Activated CD4-positive, CD25-positive, alpha-beta regulatory T cell treated with anti-CD3 and anti-CD28 coated beads, Interleukin-2, amount 50 U/mL, for 72 hours (primary cell): ENCODE measurements around the gene UPF1.

Experiments used
- DNase-seq: peaks from one replicate; pipeline ENCODE4 v3.0.0; 2021

UPF1 gene

GRCh38 chr19:18840288-18841267, 8.8 kb downstream of the UPF1 start:
- no peak for DNase-seq

GRCh38 chr19:18841400-18841799, 9.6 kb downstream of the UPF1 start:
- DNase-seq: no peak

GRCh38 chr19:18842166-18842565, 10.4 kb downstream of the UPF1 start:
- no peak for DNase-seq

DNA sequence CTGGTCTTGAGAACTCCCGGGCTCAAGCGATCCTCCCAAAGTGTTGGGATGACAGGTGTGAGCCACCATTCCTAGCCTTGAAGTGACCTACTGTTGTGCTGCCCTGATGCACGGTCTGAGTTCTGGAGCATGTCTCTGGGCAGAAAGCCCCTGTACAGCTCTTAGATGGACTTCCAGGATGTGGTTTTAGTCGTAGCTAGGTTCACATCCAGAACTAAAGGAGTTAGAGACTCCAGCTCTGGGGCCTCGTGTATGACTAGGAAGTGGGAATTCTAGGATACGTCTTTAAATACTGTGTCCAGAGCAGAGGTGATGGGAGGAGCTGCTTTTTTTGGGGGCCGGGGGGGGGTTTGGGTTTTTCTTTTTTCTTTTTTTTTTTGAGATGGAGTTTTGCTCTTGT, 12.2 kb downstream of the UPF1 start:
- no peak for DNase-seq

DNA sequence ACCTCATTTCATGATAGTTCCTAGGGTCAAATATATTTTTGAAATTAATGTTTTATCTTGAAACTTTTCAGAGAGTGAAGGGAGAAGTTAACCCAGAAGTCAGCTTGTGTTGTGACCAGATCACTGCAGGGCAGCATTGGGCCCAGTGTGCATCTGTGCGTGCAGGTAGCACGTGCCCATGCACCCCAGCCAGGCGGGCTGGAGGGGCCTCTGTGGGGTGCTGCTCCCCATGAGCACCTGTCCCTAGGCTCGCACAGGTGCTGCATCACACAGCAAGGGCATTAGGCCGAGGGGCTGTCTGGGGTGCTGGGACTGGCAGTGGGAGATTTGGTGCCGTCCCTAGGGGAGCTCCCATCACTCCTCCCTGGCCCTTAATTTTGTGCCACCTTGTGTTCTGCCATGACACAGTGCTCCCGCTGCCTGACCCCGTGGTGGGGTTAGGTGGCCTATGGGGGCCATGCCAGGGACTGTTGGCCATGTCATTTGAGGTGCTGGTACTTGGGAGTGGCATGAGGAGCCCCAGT, 13.1 kb downstream of the UPF1 start:
- DNase-seq: no peak

- no peak for DNase-seq
Observed at GRCh38 chr19:18845961-18846360, 14.2 kb downstream of the UPF1 start.

- peak; percentile 56 for DNase-seq
Observed at GRCh38 chr19:18846862-18847548, 15.2 kb downstream of the UPF1 start.

- DNase-seq: no peak
Observed at GRCh38 chr19:18847549-18848463, 16.0 kb downstream of the UPF1 start.

DNA sequence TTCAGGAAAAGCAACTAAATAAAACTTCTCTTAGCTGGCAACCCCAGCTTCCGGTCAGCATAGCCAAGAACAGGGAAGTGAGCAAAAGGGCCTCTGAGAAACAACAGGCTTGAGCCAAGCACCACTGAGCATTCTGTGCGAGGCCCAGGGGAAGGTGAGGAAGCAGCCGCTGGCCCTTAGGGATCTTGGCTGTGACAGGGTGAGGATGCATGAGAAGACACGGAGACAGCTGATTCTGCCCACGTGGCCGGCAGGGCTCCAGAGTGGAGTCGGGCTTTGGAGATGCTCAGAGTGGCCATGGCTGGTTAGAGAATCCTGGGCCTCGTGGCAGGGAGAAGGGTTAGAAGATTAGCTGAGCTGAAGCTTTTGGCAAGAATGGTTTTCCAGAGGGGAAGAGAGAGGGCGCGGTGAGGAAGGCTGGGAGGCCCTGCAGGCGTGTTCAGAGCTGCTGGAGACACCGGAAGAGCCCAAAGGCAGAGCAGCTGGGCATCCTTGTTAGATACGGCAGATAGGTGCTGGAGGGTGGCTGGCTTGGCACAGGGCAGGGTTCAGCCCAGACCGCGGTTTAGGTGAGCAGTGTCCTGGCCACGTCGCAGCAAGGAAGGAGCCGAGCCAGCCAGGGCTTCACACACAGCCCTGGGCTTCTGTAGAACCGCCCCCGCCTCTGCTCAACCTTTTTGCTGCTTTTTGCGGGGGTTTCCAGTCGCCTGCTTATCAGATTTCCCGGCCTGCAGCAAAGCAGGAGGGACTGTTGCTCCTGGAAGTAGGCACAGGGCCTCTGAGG, 17.3 kb downstream of the UPF1 start:
- DNase-seq: no peak

DNA sequence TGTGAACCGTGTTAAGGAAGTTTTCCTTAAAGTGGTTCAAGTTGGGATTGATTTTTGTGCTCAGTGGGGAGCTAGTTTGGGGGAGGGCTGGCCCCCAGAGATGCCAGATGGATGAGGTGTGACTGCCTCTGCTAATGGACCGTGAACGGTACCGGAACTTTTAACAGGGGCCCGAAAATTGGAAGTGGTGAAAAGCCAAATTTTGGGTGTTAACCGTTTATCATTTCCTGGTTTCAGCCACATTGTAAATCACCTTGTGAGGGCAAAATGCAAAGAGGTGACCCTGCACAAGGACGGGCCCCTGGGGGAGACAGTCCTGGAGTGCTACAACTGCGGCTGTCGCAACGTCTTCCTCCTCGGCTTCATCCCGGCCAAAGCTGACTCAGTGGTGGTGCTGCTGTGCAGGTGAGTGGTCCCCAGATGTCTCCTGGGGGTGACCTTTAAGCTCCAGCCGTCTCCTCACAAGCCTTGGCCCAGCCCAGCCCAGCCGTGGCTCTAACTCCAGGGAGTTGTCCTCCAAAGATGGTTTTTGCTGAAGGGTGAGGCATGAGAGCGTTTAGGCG, 18.2 kb downstream of the UPF1 start:
- DNase-seq: no peak

- DNase-seq: no peak
Observed at GRCh38 chr19:18850471-18851375, 19.0 kb downstream of the UPF1 start.

DNA sequence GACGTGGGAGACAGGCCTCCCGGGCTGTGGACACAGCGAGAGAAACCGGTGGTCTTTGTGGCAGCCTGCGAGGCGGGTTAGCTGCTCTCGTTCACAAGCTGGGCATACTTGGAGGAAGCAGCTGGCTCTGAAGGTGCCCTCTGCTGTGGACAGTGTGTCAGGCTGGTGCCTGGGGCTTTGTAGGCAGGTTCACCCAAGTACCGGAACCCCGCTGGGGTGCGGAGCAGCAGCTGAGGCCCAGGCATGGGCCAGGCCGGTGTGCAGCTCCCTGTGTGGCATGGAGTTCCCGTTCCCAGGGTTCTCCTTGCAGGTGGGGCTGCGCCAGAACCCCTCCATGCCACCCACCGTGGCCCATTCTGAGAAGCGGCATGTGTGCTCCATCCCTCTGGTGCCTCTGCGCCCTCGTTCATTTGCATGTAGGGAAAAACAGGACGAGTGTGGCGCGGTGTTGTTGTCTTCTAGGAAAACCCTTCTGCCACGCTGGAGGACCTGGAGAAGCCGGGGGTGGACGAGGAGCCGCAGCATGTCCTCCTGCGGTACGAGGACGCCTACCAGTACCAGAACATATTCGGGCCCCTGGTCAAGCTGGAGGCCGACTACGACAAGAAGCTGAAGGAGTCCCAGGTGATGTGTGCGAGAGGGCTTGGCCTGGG, 20.0 kb downstream of the UPF1 start:
- DNase-seq: no peak

DNA sequence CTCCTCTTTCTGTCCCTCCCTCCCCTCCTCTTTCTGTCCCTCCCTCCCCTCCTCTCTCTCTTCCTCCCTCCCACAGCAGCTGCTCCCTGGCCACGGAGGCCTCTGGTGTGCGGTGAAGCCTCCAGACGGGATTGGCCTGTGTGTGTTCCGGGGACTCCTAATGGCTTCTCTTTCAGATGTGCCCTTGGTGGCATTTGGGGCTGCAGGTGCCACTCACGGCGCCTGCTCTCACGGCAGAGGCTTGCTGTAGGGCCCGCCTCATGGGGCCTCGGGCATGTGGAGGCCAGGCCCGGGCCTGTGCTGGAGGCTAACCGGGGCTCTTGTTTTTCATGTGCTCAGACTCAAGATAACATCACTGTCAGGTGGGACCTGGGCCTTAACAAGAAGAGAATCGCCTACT, 20.9 kb downstream of the UPF1 start:
- DNase-seq: no peak

GRCh38 chr19:18853755-18854427, 22.1 kb downstream of the UPF1 start:
- no peak for DNase-seq

GRCh38 chr19:18854982-18855381, 23.2 kb downstream of the UPF1 start:
- DNase-seq: no peak

GRCh38 chr19:18855647-18856384, 24.1 kb downstream of the UPF1 start:
- no peak for DNase-seq

DNA sequence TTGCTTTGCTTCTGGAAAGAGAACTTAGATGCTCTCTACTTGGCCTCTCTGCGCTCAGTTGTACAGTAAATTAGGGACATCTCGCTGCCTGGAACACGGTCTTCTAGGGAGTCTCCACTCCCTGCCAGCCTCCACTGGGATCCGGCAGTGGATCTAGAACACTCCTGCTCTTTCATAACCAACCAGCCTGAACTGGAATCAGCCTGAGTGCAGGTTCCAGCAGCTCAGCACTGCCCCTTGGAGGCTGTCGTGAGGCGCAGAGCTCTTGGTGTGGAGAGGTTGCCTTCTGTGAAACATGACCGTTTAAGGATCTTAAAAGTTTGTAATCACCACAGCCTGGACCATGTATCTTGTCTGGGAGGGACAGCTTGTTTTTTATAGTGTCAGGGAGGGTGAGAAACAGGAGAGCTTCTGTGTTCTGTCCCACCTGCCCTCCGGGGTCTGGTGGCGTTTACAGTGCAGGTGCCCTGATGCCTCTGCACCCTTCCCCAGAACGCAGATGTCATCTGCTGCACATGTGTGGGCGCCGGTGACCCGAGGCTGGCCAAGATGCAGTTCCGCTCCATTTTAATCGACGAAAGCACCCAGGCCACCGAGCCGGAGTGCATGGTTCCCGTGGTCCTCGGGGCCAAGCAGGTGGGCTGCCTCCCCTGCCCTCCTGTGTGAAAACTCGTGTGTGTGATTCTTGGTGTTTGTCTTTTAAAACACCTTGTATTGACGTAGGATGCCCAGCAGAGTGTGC, 24.8 kb downstream of the UPF1 start:
- DNase-seq: no peak

DNA sequence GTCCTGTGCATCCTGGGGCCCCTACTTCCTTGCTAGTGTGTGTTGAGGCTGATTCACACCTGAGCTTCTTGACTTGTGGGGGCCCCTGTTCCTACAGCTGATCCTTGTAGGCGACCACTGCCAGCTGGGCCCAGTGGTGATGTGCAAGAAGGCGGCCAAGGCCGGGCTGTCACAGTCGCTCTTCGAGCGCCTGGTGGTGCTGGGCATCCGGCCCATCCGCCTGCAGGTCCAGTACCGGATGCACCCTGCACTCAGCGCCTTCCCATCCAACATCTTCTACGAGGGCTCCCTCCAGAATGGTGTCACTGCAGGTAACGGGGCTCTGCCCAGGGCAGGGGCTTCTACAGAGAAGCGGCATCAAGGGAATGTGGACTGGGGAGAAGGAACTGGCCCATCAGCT, 25.5 kb downstream of the UPF1 start:
- DNase-seq: no peak
